Mammary epithelial cell (primary cell): Measurements from ENCODE around the gene TCHP.

Experiments used
- EZH2 ChIP-seq: IDR thresholded peaks from 2 replicates; pipeline ENCODE4 v1.6.1; 2012; ENCODE audit warnings: low read length, inconsistent platforms, borderline replicate concordance
- TF ChIP-seq, protein P1 (sequence below), 2 donors: IDR thresholded peaks in 1 of 2; conservative IDR thresholded peaks in 1 of 2; 2 replicates each; pipeline ENCODE4 v1.5.1; 2011 to 2012; ENCODE audit warnings: inconsistent platforms in 2 of 2, low read length in 2 of 2, mild to moderate bottlenecking in 2 of 2, control low read depth in 1 of 2, low read depth in 1 of 2; ENCODE audit not compliant: insufficient read depth in 1 of 2; ENCODE audit errors: extremely low read depth in 1 of 2

GRCh38 chr12:109950625-109951024 is 50.6 kb downstream of the TCHP start:
- TF ChIP-seq, protein P1, sequence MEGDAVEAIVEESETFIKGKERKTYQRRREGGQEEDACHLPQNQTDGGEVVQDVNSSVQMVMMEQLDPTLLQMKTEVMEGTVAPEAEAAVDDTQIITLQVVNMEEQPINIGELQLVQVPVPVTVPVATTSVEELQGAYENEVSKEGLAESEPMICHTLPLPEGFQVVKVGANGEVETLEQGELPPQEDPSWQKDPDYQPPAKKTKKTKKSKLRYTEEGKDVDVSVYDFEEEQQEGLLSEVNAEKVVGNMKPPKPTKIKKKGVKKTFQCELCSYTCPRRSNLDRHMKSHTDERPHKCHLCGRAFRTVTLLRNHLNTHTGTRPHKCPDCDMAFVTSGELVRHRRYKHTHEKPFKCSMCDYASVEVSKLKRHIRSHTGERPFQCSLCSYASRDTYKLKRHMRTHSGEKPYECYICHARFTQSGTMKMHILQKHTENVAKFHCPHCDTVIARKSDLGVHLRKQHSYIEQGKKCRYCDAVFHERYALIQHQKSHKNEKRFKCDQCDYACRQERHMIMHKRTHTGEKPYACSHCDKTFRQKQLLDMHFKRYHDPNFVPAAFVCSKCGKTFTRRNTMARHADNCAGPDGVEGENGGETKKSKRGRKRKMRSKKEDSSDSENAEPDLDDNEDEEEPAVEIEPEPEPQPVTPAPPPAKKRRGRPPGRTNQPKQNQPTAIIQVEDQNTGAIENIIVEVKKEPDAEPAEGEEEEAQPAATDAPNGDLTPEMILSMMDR (conservative IDR thresholded peaks at IDR 0.05 in 1 of 2, IDR thresholded peaks at IDR 0.05 in 1 of 2; ENCODE audit: extremely low read depth in 1 of 2, insufficient read depth in 1 of 2, low read depth in 1 of 2, low read length in 2 of 2), result no peak
- TF ChIP-seq EZH2, result no peak
